K562 (cell line): ENCODE measurements around the gene VWA7. TPM values are rescaled to one million over a fixed set of nuclear protein-coding genes. Genes with fewer than 3 reads are reported as not detected.
A peak's percentile ranks its signal among the peaks of the same experiment; 100 is the strongest.

Experiments
- ARID2 ChIP-seq: fragments of 450-650 bp; IDR thresholded peaks from 2 replicates; pipeline ENCODE4 v1.6.1; 2017; ENCODE audit warnings: antibody characterized with exemption, mild to moderate bottlenecking
- CHD1 ChIP-seq: fragments of 200-600 bp; sonication (generic); IDR thresholded peaks from one replicate; pipeline ENCODE4 v1.6.1; 2012; ENCODE audit warnings: mild to moderate bottlenecking, moderate library complexity, low read length, inconsistent platforms
- DNMT1 ChIP-seq: fragments of 450-650 bp; IDR thresholded peaks from 2 replicates; pipeline ENCODE4 v1.6.1; 2016; ENCODE audit warnings: antibody characterized with exemption, mild to moderate bottlenecking
- E2F3 ChIP-seq: fragments of 250-450 bp; sonication (Bioruptor Pico); IDR thresholded peaks from 2 replicates; pipeline ENCODE4 v1.4.0; 2020; ENCODE audit warnings: mild to moderate bottlenecking
- ELF2 ChIP-seq: fragments of 250-450 bp; sonication (Bioruptor Pico); IDR thresholded peaks from 2 replicates; pipeline ENCODE4 v1.5.0; 2021; ENCODE audit warnings: mild to moderate bottlenecking
- ETS2 ChIP-seq: IDR thresholded peaks from 2 replicates; pipeline ENCODE4 v1.6.1; 2016; ENCODE audit warnings: borderline replicate concordance, missing genetic modification characterization, mild to moderate bottlenecking, moderate library complexity, missing compliant biosample characterization; ENCODE audit not compliant: poor library complexity, severe bottlenecking
- PHTF2 ChIP-seq: fragments of 250-450 bp; sonication (Bioruptor Pico); IDR thresholded peaks from 2 replicates; pipeline ENCODE4 v1.5.0; 2021; ENCODE audit warnings: mild to moderate bottlenecking
- SPI1 ChIP-seq: IDR thresholded peaks from 2 replicates; pipeline ENCODE4 v1.6.1; 2011; ENCODE audit warnings: low read depth, low read length, control low read depth, borderline replicate concordance
- TBP ChIP-seq: optimal IDR thresholded peaks from 2 replicates; pipeline ENCODE3; 2011; ENCODE audit warnings: low read depth, low read length, improper control_type of control experiment
- ZFP1 ChIP-seq: fragments of 450-650 bp; formaldehyde crosslinking; IDR thresholded peaks from 2 replicates; pipeline ENCODE4 v1.4.0; 2020; ENCODE audit warnings: mild to moderate bottlenecking, mixed read lengths
- ZKSCAN8 ChIP-seq: fragments of 200-800 bp; sonication (Bioruptor generic); IDR thresholded peaks from 2 replicates; pipeline ENCODE4 v1.6.1; 2016; ENCODE audit warnings: missing genetic modification characterization, missing compliant biosample characterization
- ZNF717 ChIP-seq: fragments of 250-450 bp; sonication (Bioruptor Pico); IDR thresholded peaks from 2 replicates; pipeline ENCODE4 v1.5.0; 2021
- ZSCAN32 ChIP-seq: fragments of 450-650 bp; formaldehyde crosslinking; IDR thresholded peaks from 2 replicates; pipeline ENCODE4 v1.4.0; 2020; ENCODE audit warnings: mild to moderate bottlenecking, moderate library complexity
- polyA plus RNA-seq, 8 experiments: library from polyadenylated mRNA; depleted of rRNA in 4 of 8; stranded (reverse) in 5 of 8; unstranded in 3 of 8; fragments of >200 nt; fragmentation: Nextera tagmentation in 2 of 8; fragmentation: Illumina TruSeq in 1 of 8; extraction: Ambion mirVana in 2 of 8; extraction: Trizol in 1 of 8; gene quantifications; 2 replicates each; pipeline versions ENCODE4 v1.2.1 to v1.2.3, GENCODE V29; 2011 to 2014; ENCODE audit warnings: inconsistent platforms in 1 of 8, missing spikeins in 1 of 8
- total RNA-seq, 7 experiments: library from RNA; depleted of rRNA in 6 of 7; stranded (reverse); fragments of >200 nt in 6 of 7; fragmentation: Illumina TruSeq in 2 of 7; extraction: Trizol in 2 of 7; gene quantifications; 2 replicates each; pipeline versions ENCODE4 v1.2.1 to v1.2.3, GENCODE V29; 2011 to 2021; ENCODE audit warnings: low replicate concordance in 1 of 7
- TF ChIP-seq, protein P1 (sequence below): sonication (generic); formaldehyde crosslinking; IDR thresholded peaks from 2 replicates; pipeline ENCODE4 v1.8.0; 2023; ENCODE audit warnings: mild to moderate bottlenecking, missing genetic modification reagents
- TF ChIP-seq, protein P2 (sequence below): sonication (generic); formaldehyde crosslinking; IDR thresholded peaks from 2 replicates; pipeline ENCODE4 v1.8.1; 2023; ENCODE audit warnings: mild to moderate bottlenecking, missing genetic modification reagents, moderate library complexity
- TF ChIP-seq, protein P3 (sequence below): sonication (generic); formaldehyde crosslinking; IDR thresholded peaks from 2 replicates; pipeline ENCODE4 v1.8.1; 2022; ENCODE audit warnings: missing genetic modification reagents
- TF ChIP-seq, protein P4 (sequence below): IDR thresholded peaks from 2 replicates; pipeline ENCODE4 v1.6.1; 2011; ENCODE audit not compliant: insufficient read length; ENCODE audit errors: extremely low read depth
- TF ChIP-seq, protein P5 (sequence below), 2 experiments: IDR thresholded peaks; 2 replicates each; pipeline ENCODE4 v1.6.1; 2012; ENCODE audit warnings: improper control_type of control experiment in 2 of 2, low read depth in 2 of 2, low read length in 2 of 2, borderline replicate concordance in 1 of 2

Gene VWA7
- total and polyA plus RNA-seq, 9 of the 15 experiments (the other 6 are each of a cell fraction or from before 2014, with no cell fraction given): 0.18 to 2.9 (median 0.95) TPM

DNA sequence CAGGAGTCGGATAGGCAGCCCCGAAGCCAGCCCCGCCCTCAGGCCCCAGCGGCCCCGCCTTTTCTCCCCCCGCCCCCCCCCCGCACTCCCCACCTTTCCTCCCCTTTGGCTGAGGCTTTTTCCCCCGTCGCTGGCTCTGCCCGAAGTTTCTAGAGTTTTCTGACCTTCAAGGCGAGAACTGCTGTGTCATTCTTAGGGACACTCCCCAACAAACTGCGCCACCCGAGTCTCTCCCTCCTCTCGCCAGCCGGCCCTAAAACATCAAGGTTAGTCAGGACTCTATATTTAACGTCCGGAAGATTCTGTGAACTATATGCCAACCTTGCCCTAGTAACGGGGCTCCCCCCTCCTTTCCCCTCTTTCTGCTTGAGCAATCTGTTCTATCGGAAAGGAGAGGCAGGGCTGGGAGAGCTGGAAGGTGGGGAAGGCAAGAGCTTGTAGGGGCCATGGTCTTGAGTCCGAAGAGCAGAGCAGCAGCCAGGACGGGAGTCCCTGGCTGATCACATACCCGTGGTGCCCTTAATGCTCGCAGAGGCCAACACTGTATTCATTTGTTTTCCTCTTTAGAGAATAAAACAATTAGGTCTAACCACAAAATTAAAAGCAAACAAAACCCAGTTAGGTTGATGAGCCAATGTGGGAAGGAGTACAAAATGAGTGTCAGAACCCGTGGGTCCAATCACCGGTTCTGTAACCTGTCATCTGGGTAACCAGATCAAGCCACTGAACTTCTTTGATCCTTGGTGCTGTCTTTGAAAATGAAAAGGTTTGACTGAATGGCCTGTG is 45.1 kb upstream of the VWA7 start (continued):
- TF ChIP-seq TBP (peak; percentile 95), ETS2 (tag) (no peak), ZSCAN32 (CRISPR knock-in tag) (peak; percentile 63; the same call in 1 of the 2 replicates), ZNF717 (0 out of 2 replicates have a peak, but pooled peaks have one; percentile 45), PHTF2 (CRISPR knock-in tag) (peak; percentile 84; the same call in 1 of the 2 replicates), SPI1 (no peak), ELF2 (CRISPR knock-in tag) (0 out of 2 replicates have a peak, but pooled peaks have one; percentile 18), DNMT1 (peak; percentile 57; the same call in 1 of the 2 replicates), CHD1 (no peak), ARID2 (peak; percentile 72; the same call in 1 of the 2 replicates), ZKSCAN8 (CRISPR knock-in tag) (peak; percentile 90), ZFP1 (CRISPR knock-in tag) (peak; percentile 54; the same call in 1 of the 2 replicates), E2F3 (CRISPR knock-in tag) (peak; percentile 26; the same call in 1 of the 2 replicates)
- TF ChIP-seq, protein P1, sequence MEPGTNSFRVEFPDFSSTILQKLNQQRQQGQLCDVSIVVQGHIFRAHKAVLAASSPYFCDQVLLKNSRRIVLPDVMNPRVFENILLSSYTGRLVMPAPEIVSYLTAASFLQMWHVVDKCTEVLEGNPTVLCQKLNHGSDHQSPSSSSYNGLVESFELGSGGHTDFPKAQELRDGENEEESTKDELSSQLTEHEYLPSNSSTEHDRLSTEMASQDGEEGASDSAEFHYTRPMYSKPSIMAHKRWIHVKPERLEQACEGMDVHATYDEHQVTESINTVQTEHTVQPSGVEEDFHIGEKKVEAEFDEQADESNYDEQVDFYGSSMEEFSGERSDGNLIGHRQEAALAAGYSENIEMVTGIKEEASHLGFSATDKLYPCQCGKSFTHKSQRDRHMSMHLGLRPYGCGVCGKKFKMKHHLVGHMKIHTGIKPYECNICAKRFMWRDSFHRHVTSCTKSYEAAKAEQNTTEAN: peak; percentile 47; the same call in 1 of the 2 replicates
- TF ChIP-seq, protein P2, sequence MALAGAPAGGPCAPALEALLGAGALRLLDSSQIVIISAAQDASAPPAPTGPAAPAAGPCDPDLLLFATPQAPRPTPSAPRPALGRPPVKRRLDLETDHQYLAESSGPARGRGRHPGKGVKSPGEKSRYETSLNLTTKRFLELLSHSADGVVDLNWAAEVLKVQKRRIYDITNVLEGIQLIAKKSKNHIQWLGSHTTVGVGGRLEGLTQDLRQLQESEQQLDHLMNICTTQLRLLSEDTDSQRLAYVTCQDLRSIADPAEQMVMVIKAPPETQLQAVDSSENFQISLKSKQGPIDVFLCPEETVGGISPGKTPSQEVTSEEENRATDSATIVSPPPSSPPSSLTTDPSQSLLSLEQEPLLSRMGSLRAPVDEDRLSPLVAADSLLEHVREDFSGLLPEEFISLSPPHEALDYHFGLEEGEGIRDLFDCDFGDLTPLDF (CRISPR knock-in tag): peak; percentile 81; the same call in 1 of the 2 replicates
- TF ChIP-seq, protein P3, sequence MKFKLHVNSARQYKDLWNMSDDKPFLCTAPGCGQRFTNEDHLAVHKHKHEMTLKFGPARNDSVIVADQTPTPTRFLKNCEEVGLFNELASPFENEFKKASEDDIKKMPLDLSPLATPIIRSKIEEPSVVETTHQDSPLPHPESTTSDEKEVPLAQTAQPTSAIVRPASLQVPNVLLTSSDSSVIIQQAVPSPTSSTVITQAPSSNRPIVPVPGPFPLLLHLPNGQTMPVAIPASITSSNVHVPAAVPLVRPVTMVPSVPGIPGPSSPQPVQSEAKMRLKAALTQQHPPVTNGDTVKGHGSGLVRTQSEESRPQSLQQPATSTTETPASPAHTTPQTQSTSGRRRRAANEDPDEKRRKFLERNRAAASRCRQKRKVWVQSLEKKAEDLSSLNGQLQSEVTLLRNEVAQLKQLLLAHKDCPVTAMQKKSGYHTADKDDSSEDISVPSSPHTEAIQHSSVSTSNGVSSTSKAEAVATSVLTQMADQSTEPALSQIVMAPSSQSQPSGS (CRISPR knock-in tag): no peak
- TF ChIP-seq, protein P4, sequence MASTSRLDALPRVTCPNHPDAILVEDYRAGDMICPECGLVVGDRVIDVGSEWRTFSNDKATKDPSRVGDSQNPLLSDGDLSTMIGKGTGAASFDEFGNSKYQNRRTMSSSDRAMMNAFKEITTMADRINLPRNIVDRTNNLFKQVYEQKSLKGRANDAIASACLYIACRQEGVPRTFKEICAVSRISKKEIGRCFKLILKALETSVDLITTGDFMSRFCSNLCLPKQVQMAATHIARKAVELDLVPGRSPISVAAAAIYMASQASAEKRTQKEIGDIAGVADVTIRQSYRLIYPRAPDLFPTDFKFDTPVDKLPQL: peak; percentile 83
- TF ChIP-seq, protein P5, sequence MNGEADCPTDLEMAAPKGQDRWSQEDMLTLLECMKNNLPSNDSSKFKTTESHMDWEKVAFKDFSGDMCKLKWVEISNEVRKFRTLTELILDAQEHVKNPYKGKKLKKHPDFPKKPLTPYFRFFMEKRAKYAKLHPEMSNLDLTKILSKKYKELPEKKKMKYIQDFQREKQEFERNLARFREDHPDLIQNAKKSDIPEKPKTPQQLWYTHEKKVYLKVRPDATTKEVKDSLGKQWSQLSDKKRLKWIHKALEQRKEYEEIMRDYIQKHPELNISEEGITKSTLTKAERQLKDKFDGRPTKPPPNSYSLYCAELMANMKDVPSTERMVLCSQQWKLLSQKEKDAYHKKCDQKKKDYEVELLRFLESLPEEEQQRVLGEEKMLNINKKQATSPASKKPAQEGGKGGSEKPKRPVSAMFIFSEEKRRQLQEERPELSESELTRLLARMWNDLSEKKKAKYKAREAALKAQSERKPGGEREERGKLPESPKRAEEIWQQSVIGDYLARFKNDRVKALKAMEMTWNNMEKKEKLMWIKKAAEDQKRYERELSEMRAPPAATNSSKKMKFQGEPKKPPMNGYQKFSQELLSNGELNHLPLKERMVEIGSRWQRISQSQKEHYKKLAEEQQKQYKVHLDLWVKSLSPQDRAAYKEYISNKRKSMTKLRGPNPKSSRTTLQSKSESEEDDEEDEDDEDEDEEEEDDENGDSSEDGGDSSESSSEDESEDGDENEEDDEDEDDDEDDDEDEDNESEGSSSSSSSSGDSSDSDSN (IDR thresholded peaks at IDR 0.05; ENCODE audit: borderline replicate concordance in 1 of 2, low read depth in 2 of 2, low read length in 2 of 2): peak; percentile 89 to 95; a peak in 2 of 4 replicates
